IMR-90 (cell line): ENCODE measurements around the gene RBM10. TPM values are rescaled to one million over a fixed set of nuclear protein-coding genes. Genes with fewer than 3 reads are reported as not detected.

Experiments
- ATAC-seq: fragments of 200-7000 bp; cut with Tn5 transposase; 2 replicates; pipeline ENCODE4 v1.9.1; 2020; ENCODE audit warnings: low read depth, mild to moderate bottlenecking, moderate library complexity
- BruUV-seq: library from RNA; stranded (reverse); fragments of 400-500 nt; replicated peaks from 2 replicates; lab custom pipeline; 2021; lab: Mats Ljungman, UMichigan
- CTCF ChIA-PET: fragments of 300-600 bp; formaldehyde crosslinking; extraction: SDS; loops from one replicate; lab custom pipeline; 2021; ENCODE audit warnings: antibody characterized with exemption; lab: Yijun Ruan, JAX
- POLR2A ChIA-PET: fragments of 300-600 bp; sonication (Branson Sonifier 250); formaldehyde crosslinking; loops from one replicate; lab custom pipeline; 2022; ENCODE audit warnings: antibody characterized with exemption; ENCODE audit not compliant: unreplicated experiment; lab: Charles Lee
- DNase-seq: peaks from one replicate; pipeline ENCODE4 v3.0.0; 2013
- H2AFZ ChIP-seq: replicated peaks from 2 replicates; pipeline ENCODE3; 2013; ENCODE audit warnings: low read length, mild to moderate bottlenecking; ENCODE audit not compliant: poor library complexity
- H2AK5ac ChIP-seq: 2 replicates; pipeline ENCODE4 v1.6.1; 2013; ENCODE audit warnings: low read depth, low read length, inconsistent platforms
- H2AK9ac ChIP-seq: replicated peaks from 2 replicates; pipeline ENCODE3; 2013; ENCODE audit warnings: mild to moderate bottlenecking, low read depth, low read length, moderate library complexity; ENCODE audit not compliant: poor library complexity
- H2BK120ac ChIP-seq: 2 replicates; pipeline ENCODE4 v1.6.1; 2013; ENCODE audit warnings: low read depth, low read length, inconsistent platforms
- H2BK15ac ChIP-seq: 3 replicates; pipeline ENCODE4 v1.6.1; 2013; ENCODE audit warnings: low read depth, low read length, inconsistent platforms
- H2BK20ac ChIP-seq: 2 replicates; pipeline ENCODE4 v1.6.1; 2013; ENCODE audit warnings: low read depth, mild to moderate bottlenecking, inconsistent platforms, low read length, moderate library complexity
- H2BK5ac ChIP-seq: 2 replicates; pipeline ENCODE4 v1.6.1; 2013; ENCODE audit warnings: mild to moderate bottlenecking, low read depth, low read length, inconsistent platforms; ENCODE audit not compliant: poor library complexity, severe bottlenecking
- H3K14ac ChIP-seq: replicated peaks from 2 replicates; pipeline ENCODE4 v1.6.1; 2013; ENCODE audit warnings: low read depth, low read length, inconsistent platforms
- H3K18ac ChIP-seq: 2 replicates; pipeline ENCODE4 v1.6.1; 2013; ENCODE audit warnings: low read depth, low read length, control low read depth
- H3K23ac ChIP-seq: 2 replicates; pipeline ENCODE4 v1.6.1; 2013; ENCODE audit warnings: low read depth, low read length, inconsistent platforms
- H3K27ac ChIP-seq: 2 replicates; pipeline ENCODE4 v1.5.1; 2013; ENCODE audit warnings: mild to moderate bottlenecking, control low read depth, low read length; ENCODE audit not compliant: insufficient read depth
- H3K27me3 ChIP-seq: 2 replicates; pipeline ENCODE4 v1.6.1; 2013; ENCODE audit warnings: low read length; ENCODE audit not compliant: control insufficient read depth, insufficient read depth
- H3K36me3 ChIP-seq: 2 replicates; pipeline ENCODE4 v1.6.1; 2013; ENCODE audit warnings: low read length, mixed read lengths; ENCODE audit not compliant: control insufficient read depth, insufficient read depth
- H3K4ac ChIP-seq: 2 replicates; pipeline ENCODE4 v1.6.1; 2013; ENCODE audit warnings: low read depth, low read length, inconsistent platforms
- H3K4me1 ChIP-seq: 2 replicates; pipeline ENCODE4 v1.6.1; 2013; ENCODE audit warnings: low read length, mixed read lengths; ENCODE audit not compliant: control insufficient read depth, insufficient read depth
- H3K4me2 ChIP-seq: 2 replicates; pipeline ENCODE4 v1.6.1; 2013; ENCODE audit warnings: low read depth, mild to moderate bottlenecking, control low read depth, low read length, moderate library complexity
- H3K4me3 ChIP-seq: 2 replicates; pipeline ENCODE4 v1.5.1; 2013; ENCODE audit warnings: low read depth, mild to moderate bottlenecking, control low read depth, low read length, moderate library complexity; ENCODE audit not compliant: insufficient read depth
- H3K56ac ChIP-seq: 2 replicates; pipeline ENCODE4 v1.6.1; 2013; ENCODE audit warnings: low read length, inconsistent platforms; ENCODE audit not compliant: insufficient read depth; ENCODE audit errors: extremely low read depth
- H3K79me1 ChIP-seq, 2 experiments: 2 replicates each; pipeline ENCODE4 v1.6.1; 2013; ENCODE audit warnings: low read length in 2 of 2, inconsistent platforms in 1 of 2, low read depth in 1 of 2
- H3K9ac ChIP-seq: 2 replicates; pipeline ENCODE4 v1.6.1; 2013; ENCODE audit warnings: low read depth, low read length, control low read depth
- H3K9me1 ChIP-seq: 2 replicates; pipeline ENCODE4 v1.6.1; 2013; ENCODE audit warnings: low read length, inconsistent platforms; ENCODE audit not compliant: insufficient read depth
- H3K9me3 ChIP-seq: 2 replicates; pipeline ENCODE4 v1.6.1; 2013; ENCODE audit warnings: low read length; ENCODE audit not compliant: control insufficient read depth, insufficient read depth
- H4K20me1 ChIP-seq: 2 replicates; pipeline ENCODE4 v1.6.1; 2013; ENCODE audit warnings: low read length, inconsistent platforms; ENCODE audit not compliant: insufficient read depth
- H4K5ac ChIP-seq: 2 replicates; pipeline ENCODE4 v1.6.1; 2013; ENCODE audit warnings: mild to moderate bottlenecking, low read depth, low read length, control low read depth
- H4K8ac ChIP-seq, 2 experiments: 2 replicates each; pipeline ENCODE4 v1.6.1; 2013; ENCODE audit warnings: low read depth in 2 of 2, low read length in 2 of 2, control low read depth in 1 of 2, inconsistent platforms in 1 of 2
- H4K91ac ChIP-seq: 2 replicates; pipeline ENCODE4 v1.6.1; 2013; ENCODE audit warnings: low read depth, low read length, inconsistent platforms; ENCODE audit not compliant: insufficient read depth
- BHLHE40 ChIP-seq: fragments of 150-350 bp; IDR thresholded peaks from 2 replicates; pipeline ENCODE4 v1.6.1; 2016; ENCODE audit warnings: mild to moderate bottlenecking, low read depth, low read length
- CEBPB ChIP-seq: IDR thresholded peaks from 2 replicates; pipeline ENCODE4 v1.6.1; 2012; ENCODE audit warnings: low read depth, low read length, improper control_type of control experiment
- CHD1 ChIP-seq: IDR thresholded peaks from 2 replicates; pipeline ENCODE4 v1.6.1; 2012; ENCODE audit warnings: low read depth, low read length, improper control_type of control experiment
- FOS ChIP-seq: fragments of 150-350 bp; IDR thresholded peaks from 2 replicates; pipeline ENCODE4 v1.6.1; 2016; ENCODE audit warnings: low read depth, low read length
- MAFK ChIP-seq: IDR thresholded peaks from 2 replicates; pipeline ENCODE4 v1.6.1; 2012; ENCODE audit warnings: low read depth, low read length, improper control_type of control experiment
- MAZ ChIP-seq: IDR thresholded peaks from 2 replicates; pipeline ENCODE4 v1.6.1; 2012; ENCODE audit warnings: low read depth, mild to moderate bottlenecking, low read length, improper control_type of control experiment, moderate library complexity, borderline replicate concordance
- MXI1 ChIP-seq: IDR thresholded peaks from 2 replicates; pipeline ENCODE4 v1.6.1; 2012; ENCODE audit warnings: low read depth, mild to moderate bottlenecking, low read length, moderate library complexity, borderline replicate concordance
- NFE2L2 ChIP-seq: fragments of 150-350 bp; IDR thresholded peaks from 2 replicates; pipeline ENCODE4 v1.6.1; 2016; ENCODE audit warnings: low read depth, mild to moderate bottlenecking, low read length
- POLR2A ChIP-seq: IDR thresholded peaks from 2 replicates; pipeline ENCODE4 v1.6.1; 2012; ENCODE audit warnings: mild to moderate bottlenecking, low read depth, low read length
- RAD21 ChIP-seq: IDR thresholded peaks from 2 replicates; pipeline ENCODE4 v1.6.1; 2012; ENCODE audit warnings: low read length, improper control_type of control experiment
- RCOR1 ChIP-seq: IDR thresholded peaks from 2 replicates; pipeline ENCODE4 v1.6.1; 2012; ENCODE audit warnings: mild to moderate bottlenecking, low read length, improper control_type of control experiment; ENCODE audit not compliant: insufficient replicate concordance
- RFX5 ChIP-seq: IDR thresholded peaks from 2 replicates; pipeline ENCODE4 v1.8.0; 2012; ENCODE audit warnings: low read depth, mild to moderate bottlenecking, low read length, moderate library complexity
- SMC3 ChIP-seq: fragments of 150-350 bp; IDR thresholded peaks from 2 replicates; pipeline ENCODE4 v1.6.1; 2016; ENCODE audit warnings: low read depth, mild to moderate bottlenecking, antibody characterized with exemption, low read length, moderate library complexity
- WGBS, 2 experiments: methylation state at CpG; one replicate each; pipeline versions ENCODE4 v1.1.5 to v1.1.7; 2013; ENCODE audit warnings: missing lambda C conversion rate in 2 of 2; ENCODE audit not compliant: insufficient read length in 1 of 2; ENCODE audit errors: extremely low coverage in 2 of 2; 5-methylcytosine and 5-hydroxymethylcytosine counted together
- dilution Hi-C: fragments of 300-500 bp; cut with HindIII; formaldehyde crosslinking; loops from one replicate; pipeline ENCODE4 v1.14.3; 2018; ENCODE audit warnings: low sequenced_read_pairs; ENCODE audit not compliant: unreplicated experiment
- in situ Hi-C: fragments of 300-500 bp; cut with MboI; formaldehyde crosslinking; loops from 3 replicates; pipeline ENCODE4 v1.14.3; 2019; ENCODE audit warnings: low sequenced_read_pairs, inconsistent platforms, mixed read lengths
- intact Hi-C: fragments of 100-400 bp; cut with micrococcal nuclease; formaldehyde crosslinking; loops from 2 replicates; pipeline ENCODE4 v1.10.0; 2022
- polyA plus RNA-seq, 3 experiments: library from polyadenylated mRNA; depleted of rRNA; stranded (reverse); fragments of >200 nt; gene quantifications; 2 replicates each; pipeline ENCODE4 v1.2.3, GENCODE V29; 2012; ENCODE audit warnings: low replicate concordance in 1 of 3
- total RNA-seq: library from RNA; depleted of rRNA; stranded (reverse); fragments of >200 nt; gene quantifications from 2 replicates; pipeline ENCODE4 v1.2.3, GENCODE V29; 2012
- TF ChIP-seq, protein P1 (sequence below): fragments of 150-350 bp; IDR thresholded peaks from 2 replicates; pipeline ENCODE4 v1.6.1; 2017; ENCODE audit warnings: mild to moderate bottlenecking, antibody characterized with exemption, low read length, low read depth
- TF ChIP-seq, protein P2 (sequence below): conservative IDR thresholded peaks from 2 replicates; pipeline ENCODE4 v1.5.1; 2012; ENCODE audit warnings: mild to moderate bottlenecking, low read depth, low read length, improper control_type of control experiment

Gene RBM10
- total and polyA plus RNA-seq, 2 of the 4 experiments (the other 2 are of a cell fraction) = 33.4 to 36.0 TPM

DNA sequence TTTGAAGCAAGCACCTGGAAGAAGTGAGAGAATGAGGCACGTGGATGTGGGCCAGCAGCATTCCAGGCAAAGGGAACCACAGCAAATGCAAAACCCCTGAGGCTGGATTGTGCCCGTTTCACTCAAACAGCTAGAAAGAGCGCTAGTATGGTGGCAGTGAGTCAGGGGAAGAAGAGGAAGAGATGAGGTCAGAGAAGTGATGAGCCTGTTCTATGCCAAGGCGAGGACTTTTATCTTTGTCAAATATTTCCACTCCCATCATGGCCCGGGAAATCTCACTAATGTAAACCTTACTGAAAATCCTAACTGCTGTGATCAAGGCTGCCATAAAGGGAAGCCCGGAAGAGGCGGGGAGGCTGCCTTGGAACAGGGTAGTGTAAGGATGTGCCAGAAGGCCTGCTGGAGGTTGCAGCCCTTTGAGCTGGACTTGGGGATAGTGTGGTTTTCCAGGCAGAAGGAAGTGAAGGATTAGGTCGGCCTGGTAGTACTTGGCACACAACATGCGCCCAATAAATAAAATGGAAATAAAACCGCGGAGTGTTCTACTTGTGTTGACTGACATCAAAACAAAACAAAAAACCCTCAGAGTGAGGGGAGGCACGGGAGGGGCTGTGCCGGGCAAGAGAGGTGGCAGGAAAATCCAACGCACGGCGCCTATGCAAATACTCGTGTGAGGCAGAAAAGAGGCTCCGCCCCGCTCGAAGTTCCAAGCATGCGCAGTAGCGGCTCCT, 72.3 kb downstream of the RBM10 start:
- Histone ChIP-seq H4K20me1 (peaks cover 86% of the 10 kb centered on the region), H3K4ac (peak overlapping the region; percentile 57), H2BK20ac (no peak overlapping the region), H2AK5ac (no peak overlapping the region; the same call in 1 of the 2 replicates), H3K4me2 (peak overlapping the region; percentile 69), H3K18ac (0 out of 2 replicates have a peak overlapping the region, but pooled peaks have one; percentile 1), H3K23ac (peak overlapping the region; percentile 71; the same call in 1 of the 2 replicates), H3K9ac (peak overlapping the region; percentile 50), H4K8ac (peak overlapping the region; percentile 4 to 38; a peak in 1 of 4 replicates), H2AK9ac (peak overlapping the region; percentile 84), H2BK15ac (no peak overlapping the region), H3K4me3 (peak overlapping the region; percentile 23), H3K4me1 (peaks cover 10% of the 10 kb centered on the region; the same call in 1 of the 2 replicates), H4K5ac (peak overlapping the region; percentile 24; the same call in 1 of the 2 replicates), H2BK120ac (no peak overlapping the region), H3K9me1 (peaks cover 26% of the 10 kb centered on the region), H3K9me3 (no peaks in the 10 kb centered on the region), H2AFZ (peak overlapping the region; percentile 93), H3K56ac (peak overlapping the region; percentile 16; the same call in 1 of the 2 replicates), H3K79me1 (peaks cover 0 to 36% of the 10 kb centered on the region in 2 experiments; a peak in 2 of 4 replicates), H4K91ac (peak overlapping the region; percentile 20; the same call in 1 of the 2 replicates), H3K14ac (peak overlapping the region; percentile 8; the same call in 1 of the 2 replicates), H3K36me3 (peaks cover 38% of the 10 kb centered on the region), H3K27me3 (no peaks in the 10 kb centered on the region), H3K27ac (peak overlapping the region; percentile 58), H2BK5ac (peak overlapping the region; percentile 64)
- dilution Hi-C loops = no loop called here
- CTCF ChIA-PET = no interaction called here
- DNase-seq (peak; percentile 62), ATAC-seq (peak; percentile 3)
- WGBS, 2 experiments = 18% methylated on average over 3 of the region's 22 CpGs; no CpG with 5 or more reads in 1 of the 2 experiments
- intact Hi-C loops = loop anchor here (1.0 kb wide), 1 partner anchor 167 kb away; no protein-coding TSS in a partner anchor
- no TSS peak for BruUV-seq
- in situ Hi-C loops = loop anchor here (25.0 kb wide), 1 partner anchor 420 kb away; the partner anchor contains the start of gene CFP
- POLR2A ChIA-PET = interaction anchor here (1.1 kb wide), 1 partner anchor 16 kb away, joined by 4 read pairs; no protein-coding TSS in a partner anchor
- TF ChIP-seq NFE2L2 (no peak), SMC3 (no peak), MXI1 (no peak), BHLHE40 (no peak), POLR2A (no peak; the same call in 1 of the 2 replicates), MAFK (no peak), FOS (no peak), CHD1 (no peak), RCOR1 (no peak), RFX5 (no peak), RAD21 (no peak), CEBPB (no peak), MAZ (no peak)
- TF ChIP-seq, protein P1, sequence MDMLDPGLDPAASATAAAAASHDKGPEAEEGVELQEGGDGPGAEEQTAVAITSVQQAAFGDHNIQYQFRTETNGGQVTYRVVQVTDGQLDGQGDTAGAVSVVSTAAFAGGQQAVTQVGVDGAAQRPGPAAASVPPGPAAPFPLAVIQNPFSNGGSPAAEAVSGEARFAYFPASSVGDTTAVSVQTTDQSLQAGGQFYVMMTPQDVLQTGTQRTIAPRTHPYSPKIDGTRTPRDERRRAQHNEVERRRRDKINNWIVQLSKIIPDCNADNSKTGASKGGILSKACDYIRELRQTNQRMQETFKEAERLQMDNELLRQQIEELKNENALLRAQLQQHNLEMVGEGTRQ = no peak
- TF ChIP-seq, protein P2, sequence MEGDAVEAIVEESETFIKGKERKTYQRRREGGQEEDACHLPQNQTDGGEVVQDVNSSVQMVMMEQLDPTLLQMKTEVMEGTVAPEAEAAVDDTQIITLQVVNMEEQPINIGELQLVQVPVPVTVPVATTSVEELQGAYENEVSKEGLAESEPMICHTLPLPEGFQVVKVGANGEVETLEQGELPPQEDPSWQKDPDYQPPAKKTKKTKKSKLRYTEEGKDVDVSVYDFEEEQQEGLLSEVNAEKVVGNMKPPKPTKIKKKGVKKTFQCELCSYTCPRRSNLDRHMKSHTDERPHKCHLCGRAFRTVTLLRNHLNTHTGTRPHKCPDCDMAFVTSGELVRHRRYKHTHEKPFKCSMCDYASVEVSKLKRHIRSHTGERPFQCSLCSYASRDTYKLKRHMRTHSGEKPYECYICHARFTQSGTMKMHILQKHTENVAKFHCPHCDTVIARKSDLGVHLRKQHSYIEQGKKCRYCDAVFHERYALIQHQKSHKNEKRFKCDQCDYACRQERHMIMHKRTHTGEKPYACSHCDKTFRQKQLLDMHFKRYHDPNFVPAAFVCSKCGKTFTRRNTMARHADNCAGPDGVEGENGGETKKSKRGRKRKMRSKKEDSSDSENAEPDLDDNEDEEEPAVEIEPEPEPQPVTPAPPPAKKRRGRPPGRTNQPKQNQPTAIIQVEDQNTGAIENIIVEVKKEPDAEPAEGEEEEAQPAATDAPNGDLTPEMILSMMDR = no peak
